GM19395 (cell line): Measurements from ENCODE around the gene DIDO1.

ENCODE experiments used
- ATAC-seq: cut with Tn5 transposase; IDR thresholded peaks from one replicate; pipeline ENCODE4 v1.9.1; 2021; ENCODE audit warnings: mild to moderate bottlenecking, moderate library complexity; ENCODE audit not compliant: unreplicated experiment

The DIDO1 gene

DNA sequence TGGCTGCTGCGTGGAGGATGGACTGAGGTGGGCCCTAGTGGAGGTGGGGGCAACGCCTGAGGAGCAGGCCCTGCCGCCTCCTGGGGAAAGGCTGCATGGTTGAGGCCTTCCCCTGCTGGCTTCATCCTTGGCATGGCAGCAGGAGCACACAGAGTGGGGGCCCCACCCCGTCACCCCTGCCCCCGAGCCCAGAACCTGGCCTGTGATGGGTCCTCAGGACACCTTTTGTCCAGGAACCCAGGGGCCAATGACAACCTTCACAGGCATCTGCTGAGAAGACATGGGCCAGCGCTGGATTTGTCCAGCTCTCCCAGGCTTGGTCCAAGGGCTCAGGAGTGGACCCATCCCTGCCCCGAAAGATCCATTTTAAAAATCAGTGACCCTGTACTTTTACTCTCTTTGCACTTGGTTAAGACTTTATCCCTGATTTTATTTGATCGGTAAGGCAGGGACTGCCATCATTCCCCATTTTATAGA is 25.6 kb upstream of the DIDO1 start:
- ATAC-seq, result no peak

DNA sequence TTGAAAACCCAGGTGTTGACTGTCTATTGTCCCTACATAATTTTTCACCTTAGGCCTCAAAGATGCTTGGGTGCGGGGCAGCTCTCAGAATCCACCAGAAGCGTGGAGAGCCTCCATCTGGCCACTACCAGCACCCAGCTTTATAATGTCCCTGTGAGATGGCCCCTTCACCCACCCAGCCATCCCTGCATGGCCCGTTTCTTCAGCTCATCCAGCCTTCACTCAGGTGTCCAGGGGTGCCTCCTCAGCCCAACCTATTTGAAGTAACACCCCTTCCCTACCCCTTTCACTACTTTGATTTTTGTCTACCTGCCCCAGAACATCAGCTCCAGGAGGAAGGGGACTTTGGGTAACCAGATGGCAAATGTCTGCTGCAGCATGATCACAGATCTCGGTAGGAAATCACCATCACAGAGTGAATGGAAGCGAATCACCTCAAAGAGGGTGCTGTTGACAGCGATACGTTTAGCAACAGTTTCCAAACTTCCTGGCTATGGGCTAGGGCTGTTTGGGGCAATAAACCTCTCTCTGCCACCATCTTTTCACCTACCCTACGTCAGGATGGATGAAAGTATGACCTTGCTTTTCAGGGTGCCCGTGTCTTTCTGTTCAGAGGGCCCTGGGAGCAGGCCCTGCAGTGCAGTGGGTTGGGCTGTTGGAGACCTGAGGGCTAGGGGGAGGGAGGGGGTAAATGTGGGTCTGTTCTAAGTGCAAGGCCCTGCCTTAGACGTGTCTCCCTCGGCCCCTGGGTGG is 25.0 kb upstream of the DIDO1 start:
- ATAC-seq, result no peak

DNA sequence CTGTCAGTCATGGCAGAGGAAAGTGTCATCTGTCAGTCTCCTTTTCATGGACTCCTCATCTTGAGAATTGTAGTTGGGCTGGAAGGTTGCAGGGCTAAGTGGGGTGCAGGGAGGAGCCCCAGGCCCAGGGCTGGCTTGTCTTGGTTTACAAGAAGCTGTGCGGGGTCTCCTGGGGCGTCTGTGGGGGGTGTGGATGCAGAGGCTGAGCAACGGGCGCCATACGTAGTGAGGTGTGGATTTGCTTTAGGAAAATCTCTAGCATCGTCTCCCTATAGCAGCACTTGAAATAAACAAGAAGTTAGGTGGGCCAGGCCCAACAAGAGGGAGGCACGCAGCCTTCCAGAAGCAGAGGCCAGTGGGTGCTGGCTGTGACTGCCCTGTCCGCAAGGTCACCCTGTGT is 24.4 kb upstream of the DIDO1 start:
- ATAC-seq, result no peak

DNA sequence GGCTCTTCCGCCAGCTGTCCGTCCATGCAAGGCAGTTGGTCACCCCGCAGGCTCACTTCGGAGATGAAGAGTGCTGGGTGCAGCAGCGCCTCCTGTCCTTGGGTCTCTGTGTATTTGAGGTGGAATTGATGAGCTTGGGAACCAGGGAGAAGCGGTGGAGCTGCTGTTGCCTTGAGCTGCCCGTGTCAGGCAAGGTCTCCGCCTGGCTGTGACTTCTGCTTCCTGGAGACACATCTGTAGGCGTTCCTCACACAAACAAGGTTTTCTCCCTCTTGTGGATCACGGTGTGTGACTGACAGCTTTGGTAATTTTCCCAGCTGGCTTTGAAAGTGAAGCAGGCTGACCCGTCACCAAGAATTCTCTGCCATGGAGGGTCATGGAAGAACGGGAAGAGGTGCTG is 23.7 kb upstream of the DIDO1 start:
- ATAC-seq, result no peak

DNA sequence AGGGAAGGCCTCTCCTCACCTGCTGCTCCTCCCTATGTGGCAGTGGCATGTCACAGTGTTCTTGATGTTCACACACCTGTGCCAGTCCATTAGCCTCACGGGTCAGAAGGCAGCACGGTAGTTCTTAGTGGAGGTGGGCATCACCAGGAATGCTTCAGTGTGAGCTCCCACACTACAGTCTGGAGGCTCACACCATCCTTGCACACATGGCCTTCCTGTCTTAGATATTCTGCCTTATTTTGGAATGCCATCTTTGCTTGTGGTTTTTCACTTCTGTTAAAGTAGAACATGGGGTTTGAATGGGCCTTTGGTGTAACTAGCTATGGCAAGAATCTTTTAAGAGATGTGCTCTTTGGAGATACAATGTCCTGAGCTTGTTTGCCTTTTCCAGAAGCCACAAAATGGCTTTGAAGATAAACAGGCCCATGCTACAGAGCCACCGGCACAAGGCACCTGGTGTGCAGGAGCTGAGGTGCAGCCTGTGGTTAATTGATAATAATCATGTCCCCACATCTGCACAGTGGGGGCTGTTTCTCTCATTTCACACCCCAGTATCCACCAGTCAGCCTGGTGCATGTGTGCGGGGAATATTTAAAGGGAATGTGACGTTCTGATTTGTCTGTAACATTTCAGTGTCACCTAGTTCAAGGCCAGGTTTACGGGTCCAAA is 23.0 kb upstream of the DIDO1 start:
- no peak for ATAC-seq

DNA sequence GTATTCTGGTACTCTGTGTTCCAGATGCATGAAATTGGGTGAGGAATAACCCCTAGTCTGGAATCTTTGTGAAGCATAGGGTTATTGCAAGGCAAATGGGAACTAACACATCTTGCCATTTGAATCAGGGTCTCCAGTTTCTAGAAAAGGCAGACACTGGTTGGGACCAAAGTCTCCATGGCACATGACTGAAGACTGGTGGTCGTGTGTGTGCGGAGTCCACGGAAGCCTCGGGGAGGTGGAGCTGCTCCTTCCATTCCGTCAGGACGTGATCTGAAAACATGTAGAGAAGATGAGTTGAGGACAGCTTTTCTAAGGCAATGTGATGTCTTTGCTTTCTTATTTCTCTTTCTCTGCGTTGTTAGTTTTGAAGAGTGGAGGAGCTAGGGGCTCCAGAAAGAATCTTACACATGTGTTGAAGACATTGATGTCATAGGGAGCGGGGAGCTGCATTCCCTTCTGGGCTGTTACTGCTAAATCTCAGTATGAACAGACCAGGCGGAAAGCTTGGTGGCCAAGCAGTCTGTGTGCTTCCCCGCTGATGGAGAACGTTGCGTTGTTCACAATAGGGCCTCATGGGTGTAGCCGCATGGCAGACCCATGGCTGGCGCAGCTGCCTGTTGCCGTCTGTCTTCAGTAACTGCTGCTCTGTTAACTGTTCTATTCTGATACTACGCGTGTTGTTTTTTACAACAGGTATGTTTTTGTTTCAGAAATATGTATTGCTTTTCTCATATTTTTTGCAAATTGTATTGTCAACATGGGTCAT is 21.4 kb upstream of the DIDO1 start:
- no peak for ATAC-seq

DNA sequence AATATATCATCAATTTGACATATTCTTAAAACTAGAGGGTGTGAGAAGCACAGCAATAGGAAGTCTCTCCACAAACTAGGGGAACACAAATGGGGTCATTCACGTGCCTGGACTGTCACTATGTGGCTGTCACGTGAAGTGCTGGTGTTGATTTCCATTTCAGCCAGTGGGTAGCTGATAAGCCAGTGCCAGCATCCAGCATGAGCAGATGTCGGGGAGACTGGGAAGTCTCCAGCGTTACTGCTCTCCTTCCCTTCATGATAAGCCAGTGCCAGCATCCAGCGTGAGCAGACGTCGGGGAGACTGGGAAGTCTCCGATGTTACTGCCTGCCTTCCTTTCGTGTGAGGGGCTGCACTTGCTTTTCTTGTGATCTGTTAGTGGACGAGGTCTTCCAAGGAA is 20.6 kb upstream of the DIDO1 start:
- no peak for ATAC-seq

DNA sequence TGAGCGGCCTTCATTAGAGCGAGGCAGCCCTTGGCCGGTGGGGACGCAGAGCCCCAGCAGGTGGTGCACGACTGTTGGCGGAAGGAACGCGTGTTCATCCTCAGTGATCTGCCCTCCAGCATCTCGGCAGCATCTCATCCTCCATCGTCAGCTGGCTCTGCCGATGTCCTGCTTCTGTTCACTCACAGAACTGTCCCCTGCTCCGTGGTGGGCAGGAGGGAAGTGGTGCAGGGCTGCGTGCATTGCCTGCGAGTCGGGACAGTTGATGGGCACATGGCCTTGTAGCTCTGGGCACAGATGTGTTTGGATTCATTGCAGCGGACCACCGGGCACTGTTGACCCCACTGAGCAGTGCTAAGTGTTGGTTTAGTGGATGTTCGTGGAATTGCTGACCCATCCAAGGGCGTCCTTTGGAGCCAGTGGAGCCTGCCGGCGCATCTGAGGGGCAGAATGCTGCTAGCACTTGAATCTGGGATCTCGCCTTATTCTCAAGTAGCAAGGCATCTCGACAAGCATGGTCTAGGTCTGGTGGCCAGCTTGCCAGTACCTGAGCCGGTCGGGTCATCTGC is 19.6 kb upstream of the DIDO1 start:
- ATAC-seq, result no peak

DNA sequence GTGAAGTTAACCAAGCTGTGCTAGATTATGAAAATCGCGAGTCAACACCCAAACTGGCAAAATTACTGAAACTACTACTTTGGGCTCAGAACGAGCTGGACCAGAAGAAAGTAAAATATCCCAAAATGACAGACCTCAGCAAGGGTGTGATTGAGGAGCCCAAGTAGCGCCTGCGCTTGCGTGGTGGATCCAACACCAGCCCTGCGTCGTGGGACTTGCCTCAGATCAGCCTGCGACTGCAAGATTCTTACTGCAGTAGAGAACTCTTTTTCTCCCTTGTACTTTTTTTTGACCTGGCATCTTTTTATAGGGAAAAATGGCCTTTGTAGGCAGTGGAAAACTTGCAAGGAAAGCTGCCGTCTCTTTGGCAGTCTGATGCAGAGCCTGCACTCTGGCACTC is 18.4 kb upstream of the DIDO1 start:
- ATAC-seq, result no peak

DNA sequence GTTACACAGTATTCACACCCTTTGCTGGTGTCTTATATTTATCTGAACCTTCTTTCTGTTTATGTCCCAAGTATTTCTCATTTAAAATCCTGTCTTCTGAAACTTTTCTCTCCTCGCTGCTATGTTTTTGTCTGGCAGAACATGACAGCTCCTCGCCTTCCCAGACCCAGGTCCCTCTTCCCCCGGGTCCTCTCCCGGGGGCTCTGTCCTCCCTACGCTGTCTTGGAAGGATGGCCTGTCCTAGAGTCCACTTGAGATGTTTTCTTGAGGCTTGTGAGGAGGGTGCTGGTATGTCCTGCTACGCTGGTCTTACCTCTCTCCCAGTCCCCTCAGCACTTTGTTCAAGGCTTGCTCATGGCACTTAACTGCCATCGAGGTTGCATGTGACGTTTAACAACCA is 17.9 kb upstream of the DIDO1 start:
- no peak for ATAC-seq

DNA sequence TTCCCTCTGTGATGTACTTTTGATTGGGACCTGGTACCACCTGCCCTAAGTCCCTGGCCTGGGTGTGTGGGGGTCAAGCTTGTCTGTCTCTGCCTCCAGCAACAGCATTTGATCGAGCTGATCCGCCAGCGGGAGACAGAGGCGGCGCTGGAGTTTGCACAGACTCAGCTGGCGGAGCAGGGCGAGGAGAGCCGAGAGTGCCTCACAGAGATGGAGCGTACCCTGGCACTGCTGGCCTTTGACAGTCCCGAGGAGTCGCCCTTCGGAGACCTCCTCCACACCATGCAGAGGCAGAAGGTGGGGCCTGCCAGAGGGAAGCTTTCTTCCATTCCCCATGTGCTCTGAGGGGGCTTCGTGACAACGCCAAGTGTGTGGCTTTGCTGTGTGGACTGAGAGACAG is 17.1 kb upstream of the DIDO1 start:
- ATAC-seq, result no peak

DNA sequence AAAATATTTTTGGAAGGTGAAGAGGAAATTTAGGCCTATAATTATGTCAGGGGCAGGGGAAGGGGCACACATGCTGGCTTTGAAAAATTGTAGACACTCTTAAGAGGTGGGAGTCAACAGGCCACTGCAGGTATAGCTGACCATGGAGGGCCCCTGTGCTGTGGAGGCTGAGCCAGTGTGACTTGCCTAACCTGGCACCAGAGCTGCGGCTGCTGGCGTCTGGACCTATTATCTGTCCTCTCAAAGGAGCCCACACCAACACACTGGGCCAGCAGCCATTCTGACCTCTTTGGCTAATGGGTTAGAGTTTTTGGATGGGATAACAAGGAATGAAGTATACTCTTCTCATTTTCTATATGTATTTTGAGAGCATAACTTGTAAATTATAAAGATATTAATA is 16.2 kb upstream of the DIDO1 start:
- no peak for ATAC-seq

DNA sequence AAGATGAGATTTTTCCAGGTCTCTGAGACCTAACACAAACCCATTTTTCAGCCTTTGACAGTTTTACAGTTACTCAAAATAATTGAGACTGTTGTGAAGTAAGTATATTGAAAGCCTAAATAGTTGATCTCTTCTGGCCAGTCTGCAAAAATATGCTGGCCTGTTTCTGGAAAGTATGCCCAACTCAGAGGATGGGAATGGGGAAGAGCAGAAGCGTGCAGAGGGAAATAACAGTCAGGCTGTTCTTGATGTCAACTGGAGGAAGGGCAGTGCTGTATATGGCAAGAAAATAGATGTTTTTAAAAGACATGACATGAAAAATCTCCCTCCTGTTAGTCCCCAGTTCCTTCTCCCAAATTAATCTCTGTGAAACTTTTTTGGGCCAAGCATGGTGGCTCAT is 15.5 kb upstream of the DIDO1 start:
- no peak for ATAC-seq

DNA sequence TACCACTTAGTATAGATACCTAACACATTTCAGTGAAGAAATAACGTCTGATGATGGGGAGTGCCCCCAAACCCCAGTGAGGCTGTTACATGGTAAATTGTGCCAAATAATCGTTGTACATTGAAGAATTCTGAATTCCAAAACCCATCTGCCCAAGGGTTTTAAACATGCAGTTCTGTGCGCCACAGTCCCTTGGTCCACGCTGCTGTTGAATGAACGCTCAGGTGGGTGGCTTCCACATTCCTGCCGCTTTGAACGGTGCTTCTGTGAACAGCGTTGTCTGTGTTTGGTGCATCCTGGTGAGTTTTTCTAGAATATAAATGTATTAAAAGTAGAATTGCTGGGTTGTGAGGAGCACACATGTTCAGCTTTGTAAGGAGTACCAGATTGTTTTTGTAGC is 14.6 kb upstream of the DIDO1 start:
- ATAC-seq, result no peak

DNA sequence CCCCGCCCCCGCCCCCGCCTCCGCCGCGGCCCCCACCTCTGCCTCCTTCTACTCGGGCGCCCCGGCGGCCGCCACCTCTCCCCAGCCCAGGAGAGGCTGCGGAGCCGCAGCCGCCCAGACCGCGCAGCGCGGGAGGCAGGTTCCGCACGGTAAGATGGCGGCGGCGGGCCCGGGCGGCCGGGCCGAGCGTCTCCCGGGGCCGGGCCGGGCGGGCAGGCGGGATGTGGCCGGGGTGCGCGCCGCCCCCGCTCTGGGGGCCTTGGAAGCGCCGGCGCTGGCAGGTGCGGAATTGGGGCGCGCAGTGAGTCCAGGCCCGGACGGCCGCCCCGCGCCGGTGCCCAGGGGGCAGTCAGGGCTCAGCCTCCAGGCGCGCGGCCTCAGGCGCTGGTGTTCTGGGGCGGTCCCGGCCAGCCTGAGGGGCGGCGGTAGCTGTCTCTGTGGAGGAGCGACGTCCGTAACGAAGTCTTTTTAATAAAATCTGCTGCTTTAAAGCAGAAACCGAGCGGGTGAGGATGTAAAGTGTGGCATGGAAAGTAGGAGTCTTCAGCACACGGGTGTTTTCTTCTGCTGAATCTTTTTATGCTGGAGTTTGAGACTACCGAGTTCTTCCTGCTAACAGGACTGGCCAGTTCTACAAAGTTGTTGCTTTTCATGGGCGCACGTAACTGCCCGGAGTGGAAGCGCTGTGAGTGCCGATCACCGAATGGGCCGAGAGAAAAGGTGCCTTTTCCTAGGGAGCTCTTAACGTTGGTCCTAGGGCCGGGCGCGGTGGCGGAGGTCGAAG is 12.0 kb upstream of the DIDO1 start, which contains the start of gene GID8:
Gene GID8 (plus strand): TSS at position 43 of the 784 bp plus-strand sequence. CDS start 3,356 bp downstream, outside the sequence.
- peak; percentile 45 for ATAC-seq

DNA sequence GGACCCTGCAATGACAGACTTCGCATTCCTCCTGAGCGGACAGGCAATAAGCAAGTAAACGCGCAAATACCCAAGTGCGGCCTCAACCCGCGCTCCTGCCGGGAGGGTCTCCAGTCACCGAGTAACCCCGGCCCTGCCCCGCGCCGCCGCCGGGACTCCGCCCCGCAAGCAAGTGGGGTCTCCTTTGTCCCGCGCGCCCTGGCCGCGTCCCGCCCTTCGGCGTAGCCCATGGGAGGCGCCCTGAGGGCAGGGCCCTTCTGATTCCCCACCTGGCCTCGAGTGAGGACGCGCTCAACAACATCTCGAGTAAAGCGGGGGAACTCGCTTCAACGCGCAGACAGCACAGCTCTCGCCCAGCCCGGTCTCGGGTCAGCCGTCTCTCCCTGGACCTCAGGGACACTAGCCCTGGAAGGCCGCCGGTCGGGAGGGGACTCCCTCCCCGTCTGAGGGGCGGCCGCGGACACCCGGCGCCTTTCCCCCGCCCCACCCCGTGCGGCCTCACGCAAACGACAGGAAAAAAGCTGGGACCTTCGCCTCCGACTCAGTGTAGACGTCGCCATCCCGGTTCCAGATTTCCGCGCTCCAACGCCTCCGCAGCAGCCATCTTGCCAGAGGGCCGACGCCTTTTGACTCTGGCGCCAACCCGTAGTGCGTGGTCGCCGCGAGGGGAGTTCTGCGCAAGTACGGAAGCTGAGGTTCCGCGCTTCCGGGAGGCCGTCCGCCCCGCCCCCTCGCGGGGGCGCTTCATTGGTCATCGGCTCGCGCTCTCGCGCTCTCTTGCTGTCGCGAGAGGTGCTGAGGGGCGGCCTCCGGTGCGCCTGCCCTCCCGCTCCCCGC is 11.2 kb upstream of the DIDO1 start:
- ATAC-seq, result peak; percentile 82

DNA sequence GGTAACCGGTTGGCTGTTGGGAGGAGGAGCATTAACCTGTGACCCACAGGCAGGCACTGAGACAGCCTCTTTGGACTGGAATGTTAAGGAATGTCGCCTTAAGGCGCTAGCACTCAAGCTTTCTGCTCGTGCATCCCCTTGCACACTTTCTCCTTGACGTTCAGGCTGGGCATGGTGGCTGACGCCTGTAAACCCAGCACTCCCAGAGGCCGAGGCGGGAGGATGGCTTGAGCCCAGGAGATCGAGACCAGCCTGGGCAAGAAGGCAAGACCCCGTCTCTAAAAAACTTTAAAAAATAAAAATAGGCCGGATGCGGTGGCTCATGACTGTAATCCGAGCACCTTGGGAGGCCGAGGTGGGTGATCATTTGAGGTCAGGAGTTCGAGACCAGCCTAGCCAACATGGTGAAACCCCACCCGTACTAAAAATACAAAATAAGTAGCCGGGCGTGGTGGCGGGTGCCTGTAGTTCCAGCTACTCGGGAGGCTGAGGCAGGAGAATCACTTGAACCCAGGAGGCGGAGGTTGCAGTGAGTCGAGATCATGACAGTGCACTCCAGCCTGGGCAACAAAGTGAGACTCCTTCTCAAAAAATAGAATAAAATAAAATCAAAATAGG is 9.8 kb upstream of the DIDO1 start:
- no peak for ATAC-seq

DNA sequence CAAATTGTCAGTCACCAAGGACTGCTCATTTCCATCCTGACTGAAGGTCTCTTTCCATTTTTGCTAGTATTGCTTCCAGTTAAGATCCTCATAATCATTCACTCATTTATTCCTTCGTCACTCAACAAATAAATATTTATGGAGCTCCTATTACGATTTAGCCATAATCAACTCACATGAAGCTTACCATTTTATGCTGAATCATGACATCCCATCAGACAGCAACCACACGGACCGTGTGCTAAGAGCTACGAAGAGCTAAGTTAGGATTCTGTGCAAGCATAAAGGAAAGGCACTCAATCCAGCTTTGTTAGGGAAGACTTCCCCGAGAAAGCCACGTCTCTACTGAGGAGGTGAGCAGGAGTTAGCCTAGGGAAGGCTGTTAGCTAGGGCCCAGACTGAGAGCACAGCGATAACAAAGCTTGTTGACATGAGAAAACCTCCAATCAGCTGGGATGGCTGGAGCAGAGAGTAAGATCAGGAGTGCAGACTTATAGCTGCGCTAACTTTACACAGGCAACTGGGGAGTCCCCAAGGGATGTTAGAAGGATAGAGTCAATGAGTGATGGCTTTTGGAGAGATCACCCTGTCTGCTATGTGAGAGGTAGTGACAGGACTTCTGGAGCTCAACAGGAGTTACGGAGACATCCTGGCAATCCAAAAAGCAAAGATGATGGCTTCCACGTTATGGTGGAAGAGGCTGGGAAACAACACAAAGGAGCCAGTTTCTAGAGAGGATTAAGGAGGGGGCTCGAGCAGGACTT is 9.1 kb upstream of the DIDO1 start:
- ATAC-seq, result no peak

DNA sequence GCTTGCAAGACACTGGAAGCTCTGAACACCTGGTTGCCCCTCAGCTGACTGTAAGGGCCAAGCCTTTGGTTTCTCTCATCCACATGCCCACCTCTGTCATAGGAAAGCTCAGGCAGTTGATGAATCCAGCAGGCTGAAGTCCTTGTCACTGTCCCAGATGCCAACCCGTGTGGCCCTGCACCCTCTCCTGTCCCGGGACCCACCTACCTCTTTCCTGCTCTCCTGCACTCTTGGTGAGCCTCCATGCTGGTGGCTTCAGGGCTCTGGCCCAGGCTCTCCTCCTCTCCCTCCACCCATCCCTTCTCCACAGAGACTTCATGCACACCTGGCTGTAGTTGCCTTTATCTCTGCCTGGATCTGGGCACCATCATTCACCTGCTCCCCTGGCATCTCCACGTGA is 7.7 kb upstream of the DIDO1 start:
- no peak for ATAC-seq
